HL-60 (cell line): ENCODE measurements around the gene GMCL2.
A peak's percentile ranks its signal among the peaks of the same experiment; 100 is the strongest.

Experiments
- DNase-seq, 2 experiments: peaks; one replicate each; pipeline ENCODE4 v3.0.0-alpha.2; 2010 to 2020; ENCODE audit warnings: low read depth in 1 of 2, low spot score in 1 of 2
- H3K27ac ChIP-seq: fragments of 250-450 bp; sonication (Bioruptor Pico); replicated peaks from 2 replicates; pipeline ENCODE4 v1.5.1; 2020; ENCODE audit warnings: mild to moderate bottlenecking, moderate library complexity
- H3K27me3 ChIP-seq: fragments of 250-450 bp; sonication (Bioruptor Pico); 2 replicates; pipeline ENCODE4 v1.5.1; 2021; ENCODE audit warnings: mild to moderate bottlenecking, moderate library complexity; ENCODE audit not compliant: insufficient read depth, poor library complexity, severe bottlenecking
- H3K4me3 ChIP-seq: replicated peaks from 2 replicates; pipeline ENCODE4 v1.5.1; 2011; ENCODE audit warnings: mild to moderate bottlenecking, control low read depth, low read length; ENCODE audit not compliant: insufficient read depth
- CTCF ChIP-seq: IDR thresholded peaks from one replicate; pipeline ENCODE4 v1.5.1; 2011; ENCODE audit warnings: low read length, control low read depth, inconsistent platforms; ENCODE audit not compliant: insufficient read depth
- GABPA ChIP-seq: IDR thresholded peaks from 2 replicates; pipeline ENCODE4 v1.6.1; 2012; ENCODE audit warnings: low read depth
- POLR2AphosphoS5 ChIP-seq: IDR thresholded peaks from 2 replicates; pipeline ENCODE4 v1.6.1; 2012; ENCODE audit warnings: low read depth
- REST ChIP-seq: IDR thresholded peaks from 2 replicates; pipeline ENCODE4 v1.6.1; 2012; ENCODE audit warnings: low read depth; ENCODE audit not compliant: insufficient replicate concordance
- SPI1 ChIP-seq: IDR thresholded peaks from 2 replicates; pipeline ENCODE4 v1.6.1; 2012; ENCODE audit warnings: low read depth, mild to moderate bottlenecking, borderline replicate concordance

The GMCL2 gene

GRCh38 chr5:178152491-178153444 is 34.4 kb downstream of the GMCL2 start:
- Histone ChIP-seq H3K4me3 (peak overlapping the region; percentile 90), H3K27me3 (no peaks in the 10 kb centered on the region), H3K27ac (peak overlapping the region; percentile 60)
- no peak for DNase-seq
- TF ChIP-seq REST (no peak), GABPA (no peak), SPI1 (no peak), POLR2AphosphoS5 (no peak), CTCF (no peak)

GRCh38 chr5:178150977-178151734 is 36.0 kb downstream of the GMCL2 start:
- TF ChIP-seq POLR2AphosphoS5 (0 out of 2 replicates have a peak, but pooled peaks have one; percentile 23), GABPA (no peak)
- no peaks in the 10 kb centered on the region for H3K27me3 ChIP-seq
- DNase-seq: no peak
- no peak overlapping the region for H3K27ac ChIP-seq
- H3K4me3 ChIP-seq: no peak overlapping the region

GRCh38 chr5:178149199-178149932 is 37.8 kb downstream of the GMCL2 start:
- DNase-seq: no peak
- Histone ChIP-seq H3K27ac (no peak overlapping the region), H3K4me3 (no peak overlapping the region), H3K27me3 (no peaks in the 10 kb centered on the region)
- TF ChIP-seq POLR2AphosphoS5 (no peak), GABPA (no peak), CTCF (no peak), SPI1 (no peak)

- TF ChIP-seq CTCF (no peak), SPI1 (no peak), GABPA (no peak), REST (no peak), POLR2AphosphoS5 (no peak)
- Histone ChIP-seq H3K4me3 (no peak overlapping the region), H3K27ac (no peak overlapping the region), H3K27me3 (no peaks in the 10 kb centered on the region)
- DNase-seq: no peak
Measured at GRCh38 chr5:178147406-178147805, 39.8 kb downstream of the GMCL2 start.
